GM12878 (cell line): Measurements from ENCODE around the gene CRTC1.

Experiments used
- RAD51 ChIP-seq: fragments of 450-650 bp; IDR thresholded peaks from 2 replicates; pipeline ENCODE4 v1.6.1; 2016; ENCODE audit warnings: moderate library complexity, mild to moderate bottlenecking, inconsistent platforms
- SPI1 ChIP-seq: IDR thresholded peaks from 2 replicates; pipeline ENCODE4 v1.6.1; 2011; ENCODE audit warnings: low read depth, mild to moderate bottlenecking, low read length, moderate library complexity, borderline replicate concordance; ENCODE audit not compliant: insufficient read depth
- TARDBP ChIP-seq: IDR thresholded peaks from 2 replicates; pipeline ENCODE4 v1.6.1; 2016; ENCODE audit warnings: borderline replicate concordance

DNA sequence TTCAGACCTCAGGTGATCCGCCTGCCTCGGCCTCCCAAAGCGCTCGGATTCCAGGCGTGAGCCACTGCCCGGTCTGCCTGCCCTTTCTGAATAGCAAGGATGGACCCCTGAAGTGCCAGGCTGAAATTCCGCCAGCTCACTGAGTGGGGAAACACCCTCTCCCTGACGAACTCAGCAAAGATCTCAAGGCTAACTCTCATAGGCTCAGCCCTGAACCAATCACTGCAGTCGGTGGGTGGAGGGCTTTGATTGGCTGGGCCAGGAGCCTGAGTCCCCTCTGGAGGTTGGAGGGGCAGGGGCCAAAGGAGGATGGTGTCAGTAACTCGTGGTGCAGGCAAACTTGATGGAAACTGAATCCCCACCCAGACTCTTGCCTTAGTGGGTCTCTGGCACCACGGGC lies 118.9 kb downstream of the CRTC1 start:
- TF ChIP-seq SPI1 (no peak), TARDBP (no peak), RAD51 (no peak)
